ENCODE results near the gene PRICKLE2.

DNA sequence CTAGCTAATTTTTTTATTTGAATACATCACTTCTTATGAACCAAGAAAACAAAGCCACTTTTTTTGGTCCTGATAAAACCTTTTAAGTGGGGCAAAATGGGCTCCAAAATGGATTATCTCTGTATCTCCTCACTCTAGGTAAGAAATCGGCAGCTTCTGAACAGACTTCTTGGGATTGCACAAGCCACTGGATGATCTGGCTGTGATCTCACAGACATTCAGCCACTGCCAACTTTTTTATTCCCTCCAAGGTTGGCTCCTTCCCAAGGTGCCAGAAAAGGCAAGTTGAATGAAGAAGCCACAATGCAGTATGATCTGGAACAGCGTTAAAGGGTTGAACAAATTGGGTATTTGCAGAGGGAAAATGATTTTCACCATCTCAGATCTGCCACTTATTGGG lies 73.2 kb downstream of the PRICKLE2 start:
- no peak for TF ChIP-seq CTCF (IDR thresholded peaks at IDR 0.05)
- no peak for TF ChIP-seq REST (IDR thresholded peaks at IDR 0.05; ENCODE audit: insufficient read depth in 1 of 2, low read depth in 2 of 2, low read length in 1 of 2)
- TF ChIP-seq POLR2AphosphoS5 (IDR thresholded peaks at IDR 0.05; ENCODE audit: low read depth, low read length): no peak
- TF ChIP-seq SIN3A (IDR thresholded peaks at IDR 0.05; ENCODE audit: borderline replicate concordance, insufficient read depth, low read depth, low read length): no peak
- no peak for TF ChIP-seq TCF7L2 (IDR thresholded peaks at IDR 0.05; ENCODE audit: low read depth, low read length)
